ENCODE data around the gene ZNF367. TPM values are rescaled to one million over a fixed set of nuclear protein-coding genes. Genes with fewer than 3 reads are reported as not detected.
A peak's percentile ranks its signal among the peaks of the same experiment; 100 is the strongest.

ZNF367 gene
- total and polyA plus RNA-seq, 2 experiments from 2014 or later, result 0.98 to 3.6 TPM

GRCh38 chr9:96449523-96449844 lies 31.3 kb upstream of the ZNF367 start:
- Histone ChIP-seq H4K20me1 (ENCODE audit: insufficient read depth, poor library complexity, severe bottlenecking) (peaks cover 4% of the 10 kb centered on the region), H3K27me3 (no peaks in the 10 kb centered on the region), H3K9me3 (ENCODE audit: low read depth) (no peaks in the 10 kb centered on the region), H2AFZ (peak overlapping the region; percentile 66), H3K79me2 (peaks cover 20% of the 10 kb centered on the region), H3K4me2 (peak overlapping the region; percentile 78), H3K9me2 (replicated peaks; ENCODE audit: insufficient read depth) (no peaks in the 10 kb centered on the region), H3K4me1 (ENCODE audit: insufficient read depth) (no peaks in the 10 kb centered on the region), H3K4me3 (peak overlapping the region; percentile 19), H3K36me3 (replicated peaks; ENCODE audit: insufficient read depth, low read depth) (no peaks in the 10 kb centered on the region), H3K27ac (no peak overlapping the region)
- whole genome bisulfite sequencing (ENCODE audit: low lambda C conversion rate, missing lambda C conversion rate), result under 1% methylated on average over 7 of the region's 7 CpGs
- TF ChIP-seq EZH2phosphoT487 (IDR thresholded peaks at IDR 0.05; ENCODE audit: low read depth, severe bottlenecking, unreplicated experiment), result no peak
- no peak for TF ChIP-seq CTCF (IDR thresholded peaks at IDR 0.05; ENCODE audit: poor library complexity)
- TF ChIP-seq EZH2 (IDR thresholded peaks at IDR 0.05; ENCODE audit: borderline replicate concordance), result no peak
- DNase-seq (ENCODE audit: low spot score), result no peak

GRCh38 chr9:96448546-96449170 lies 30.5 kb upstream of the ZNF367 start:
- no peak overlapping the region for H3K4me2 ChIP-seq
- 95% methylated on average over 11 of the region's 11 CpGs for WGBS (ENCODE audit: low lambda C conversion rate, missing lambda C conversion rate)
- H3K4me3 ChIP-seq, result no peak overlapping the region
- no peaks in the 10 kb centered on the region for H3K36me3 ChIP-seq (replicated peaks; ENCODE audit: insufficient read depth, low read depth)
- no peak overlapping the region for H3K27ac ChIP-seq
- no peaks in the 10 kb centered on the region for H3K9me3 ChIP-seq (ENCODE audit: low read depth)
- H3K27me3 ChIP-seq, result no peaks in the 10 kb centered on the region
- no peak overlapping the region for H2AFZ ChIP-seq
- DNase-seq (ENCODE audit: low spot score), result no peak
- no peak for TF ChIP-seq CTCF (IDR thresholded peaks at IDR 0.05; ENCODE audit: poor library complexity)
- no peak for TF ChIP-seq EZH2phosphoT487 (IDR thresholded peaks at IDR 0.05; ENCODE audit: low read depth, severe bottlenecking, unreplicated experiment)
- TF ChIP-seq EZH2 (IDR thresholded peaks at IDR 0.05; ENCODE audit: borderline replicate concordance), result no peak
- no peaks in the 10 kb centered on the region for H3K4me1 ChIP-seq (ENCODE audit: insufficient read depth)
- no peaks in the 10 kb centered on the region for H3K9me2 ChIP-seq (replicated peaks; ENCODE audit: insufficient read depth)
- H4K20me1 ChIP-seq (ENCODE audit: insufficient read depth, poor library complexity, severe bottlenecking), result peaks cover 4% of the 10 kb centered on the region
- peaks cover 16% of the 10 kb centered on the region for H3K79me2 ChIP-seq

GRCh38 chr9:96447406-96447805 lies 29.2 kb upstream of the ZNF367 start:
- Histone ChIP-seq H3K4me1 (ENCODE audit: insufficient read depth) (no peaks in the 10 kb centered on the region), H3K4me2 (no peak overlapping the region), H3K9me2 (replicated peaks; ENCODE audit: insufficient read depth) (no peaks in the 10 kb centered on the region), H3K27me3 (no peaks in the 10 kb centered on the region), H3K4me3 (no peak overlapping the region), H2AFZ (no peak overlapping the region), H4K20me1 (ENCODE audit: insufficient read depth, poor library complexity, severe bottlenecking) (no peaks in the 10 kb centered on the region), H3K9me3 (ENCODE audit: low read depth) (no peaks in the 10 kb centered on the region), H3K79me2 (peaks cover 9% of the 10 kb centered on the region), H3K27ac (no peak overlapping the region), H3K36me3 (replicated peaks; ENCODE audit: insufficient read depth, low read depth) (no peaks in the 10 kb centered on the region)
- no peak for DNase-seq (ENCODE audit: low spot score)
- TF ChIP-seq EZH2phosphoT487 (IDR thresholded peaks at IDR 0.05; ENCODE audit: low read depth, severe bottlenecking, unreplicated experiment) (no peak), EZH2 (IDR thresholded peaks at IDR 0.05; ENCODE audit: borderline replicate concordance) (no peak), CTCF (IDR thresholded peaks at IDR 0.05; ENCODE audit: poor library complexity) (no peak)
- WGBS (ENCODE audit: low lambda C conversion rate, missing lambda C conversion rate), result 74% methylated on average over 3 of the region's 3 CpGs

Measured in hepatocyte (in vitro differentiated cells).